ENCODE data around the gene TMEM178A.

Gene TMEM178A

GRCh38 chr2:39664888-39665591 lies 677 bp upstream of the TMEM178A start:
- FAIRE-seq (no peak), DNase-seq (ENCODE audit: insufficient read length) (no peak)
- TF ChIP-seq TAF1 (IDR thresholded peaks at IDR 0.05; ENCODE audit: borderline replicate concordance, low read depth, low read length) (no peak), POLR2A (IDR thresholded peaks at IDR 0.05; ENCODE audit: low read depth, low read length) (no peak), POLR2AphosphoS5 (IDR thresholded peaks at IDR 0.05; ENCODE audit: low read depth, low read length) (no peak)

- TF ChIP-seq POLR2AphosphoS5 (IDR thresholded peaks at IDR 0.05; ENCODE audit: low read depth, low read length) (no peak), TAF1 (IDR thresholded peaks at IDR 0.05; ENCODE audit: borderline replicate concordance, low read depth, low read length) (no peak), POLR2A (IDR thresholded peaks at IDR 0.05; ENCODE audit: low read depth, low read length) (no peak)
- no peak for DNase-seq (ENCODE audit: insufficient read length)
- FAIRE-seq = no peak
Observed at GRCh38 chr2:39666491-39667101, 879 bp downstream of the TMEM178A start.

GRCh38 chr2:39667104-39667885 lies 1.6 kb downstream of the TMEM178A start:
- FAIRE-seq (no peak), DNase-seq (ENCODE audit: insufficient read length) (no peak)
- no peak for TF ChIP-seq TAF1 (IDR thresholded peaks at IDR 0.05; ENCODE audit: borderline replicate concordance, low read depth, low read length)
- no peak for TF ChIP-seq POLR2AphosphoS5 (IDR thresholded peaks at IDR 0.05; ENCODE audit: low read depth, low read length)
- TF ChIP-seq POLR2A (IDR thresholded peaks at IDR 0.05; ENCODE audit: low read depth, low read length) = no peak

DNA sequence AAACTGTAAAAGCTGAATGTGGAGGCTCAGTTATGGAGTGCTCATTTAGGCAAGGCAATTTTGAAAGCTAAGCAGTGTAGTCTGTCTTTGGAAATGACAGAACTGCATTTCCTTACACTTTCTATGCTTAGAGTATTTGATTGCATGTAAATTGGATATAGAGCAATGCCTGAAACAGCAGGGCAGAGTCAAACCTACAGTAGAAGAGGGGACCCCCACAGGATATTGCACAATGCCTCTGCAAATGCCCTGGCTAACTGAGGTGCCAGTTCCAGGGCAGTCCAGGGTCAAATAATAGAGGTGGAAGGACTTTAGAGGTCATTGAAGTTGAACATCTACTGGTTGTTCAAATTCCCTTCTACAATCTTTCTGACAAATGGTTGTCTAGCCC lies 2.2 kb downstream of the TMEM178A start:
- FAIRE-seq = no peak
- no peak for TF ChIP-seq POLR2A (IDR thresholded peaks at IDR 0.05; ENCODE audit: low read depth, low read length)
- TF ChIP-seq POLR2AphosphoS5 (IDR thresholded peaks at IDR 0.05; ENCODE audit: low read depth, low read length) = no peak
- no peak for TF ChIP-seq TAF1 (IDR thresholded peaks at IDR 0.05; ENCODE audit: borderline replicate concordance, low read depth, low read length)

DNA sequence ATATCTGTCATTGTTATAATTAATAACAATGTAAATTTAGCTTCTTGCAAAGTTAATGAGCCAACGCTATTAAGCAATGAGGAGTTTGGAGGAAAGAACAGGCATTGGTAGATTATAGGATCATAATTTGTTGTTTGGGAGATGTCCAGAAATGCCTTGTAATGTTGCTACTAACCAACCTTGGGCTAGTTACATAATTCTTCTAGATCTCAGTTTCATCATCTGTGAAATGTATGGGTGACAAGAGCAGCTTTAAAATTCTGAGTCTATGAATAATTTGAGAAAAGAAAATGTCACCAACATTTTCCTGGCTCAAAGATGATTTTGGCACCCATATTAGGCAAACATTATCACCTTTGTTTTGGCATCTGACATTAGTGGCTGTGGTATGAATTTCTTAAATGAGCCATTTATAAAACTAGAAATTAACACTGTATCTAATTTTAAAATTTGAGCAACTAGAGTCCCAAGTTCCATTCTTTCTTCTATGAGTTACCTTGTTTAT lies 2.9 kb downstream of the TMEM178A start:
- FAIRE-seq (no peak), DNase-seq (ENCODE audit: insufficient read length) (no peak)
- no peak for TF ChIP-seq POLR2AphosphoS5 (IDR thresholded peaks at IDR 0.05; ENCODE audit: low read depth, low read length)
- TF ChIP-seq POLR2A (IDR thresholded peaks at IDR 0.05; ENCODE audit: low read depth, low read length) = no peak
- no peak for TF ChIP-seq TAF1 (IDR thresholded peaks at IDR 0.05; ENCODE audit: borderline replicate concordance, low read depth, low read length)

More for the DNA sequence above, 2.2 kb downstream of the TMEM178A start:
- DNase-seq (ENCODE audit: insufficient read length) = no peak

GRCh38 chr2:39671604-39672003 lies 5.9 kb downstream of the TMEM178A start:
- DNase-seq (ENCODE audit: insufficient read length) (no peak), FAIRE-seq (no peak)
- TF ChIP-seq TAF1 (IDR thresholded peaks at IDR 0.05; ENCODE audit: borderline replicate concordance, low read depth, low read length) (no peak), POLR2A (IDR thresholded peaks at IDR 0.05; ENCODE audit: low read depth, low read length) (no peak), POLR2AphosphoS5 (IDR thresholded peaks at IDR 0.05; ENCODE audit: low read depth, low read length) (no peak)

DNA sequence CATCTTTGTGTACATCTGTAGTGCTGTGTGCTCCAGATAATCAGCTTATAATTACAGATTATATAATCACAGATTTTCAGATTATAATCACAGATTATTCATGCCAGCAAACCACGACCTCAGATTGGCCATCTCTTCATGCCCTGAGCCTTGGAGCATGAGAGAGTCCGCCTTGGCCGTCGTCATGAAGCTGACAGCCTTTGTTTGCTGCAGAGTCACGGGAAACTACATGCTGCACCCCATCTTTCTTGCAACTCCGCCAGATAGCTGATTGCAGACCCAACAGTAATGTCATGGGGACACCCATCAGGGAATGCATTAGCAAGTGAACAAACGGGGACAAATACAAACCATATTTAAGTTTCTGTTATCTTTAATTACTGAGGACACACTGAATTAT lies 7.3 kb downstream of the TMEM178A start:
- no peak for FAIRE-seq
- TF ChIP-seq POLR2AphosphoS5 (IDR thresholded peaks at IDR 0.05; ENCODE audit: low read depth, low read length) = no peak
- no peak for DNase-seq (ENCODE audit: insufficient read length)

GRCh38 chr2:39676342-39676741 lies 10.6 kb downstream of the TMEM178A start:
- DNase-seq (ENCODE audit: insufficient read length) = no peak

DNA sequence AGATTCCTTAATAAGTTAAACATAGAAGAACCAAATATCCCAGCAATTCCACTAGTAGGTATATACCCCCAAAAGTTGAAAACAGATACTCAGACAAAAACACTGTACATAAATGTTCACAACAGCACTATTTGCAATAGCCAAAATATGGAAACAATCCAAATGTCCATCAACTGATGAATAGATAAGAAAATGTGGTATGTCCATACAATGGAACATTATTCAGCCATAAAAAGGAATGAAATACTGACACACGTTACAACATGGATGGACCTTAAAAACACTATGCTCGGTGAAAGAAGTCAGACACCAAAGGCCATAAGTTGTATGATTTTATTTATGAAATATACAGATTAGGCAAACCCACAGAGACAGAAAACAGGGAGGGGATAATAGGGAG lies 12.5 kb downstream of the TMEM178A start:
- no peak for TF ChIP-seq POLR2AphosphoS5 (IDR thresholded peaks at IDR 0.05; ENCODE audit: low read depth, low read length)
- no peak for TF ChIP-seq TAF1 (IDR thresholded peaks at IDR 0.05; ENCODE audit: borderline replicate concordance, low read depth, low read length)
- TF ChIP-seq POLR2A (IDR thresholded peaks at IDR 0.05; ENCODE audit: low read depth, low read length) = no peak
- FAIRE-seq = no peak
- DNase-seq (ENCODE audit: insufficient read length) = no peak

More at GRCh38 chr2:39676342-39676741, 10.6 kb downstream of the TMEM178A start:
- no peak for FAIRE-seq
- TF ChIP-seq POLR2AphosphoS5 (IDR thresholded peaks at IDR 0.05; ENCODE audit: low read depth, low read length) (no peak), POLR2A (IDR thresholded peaks at IDR 0.05; ENCODE audit: low read depth, low read length) (no peak), TAF1 (IDR thresholded peaks at IDR 0.05; ENCODE audit: borderline replicate concordance, low read depth, low read length) (no peak)

DNA sequence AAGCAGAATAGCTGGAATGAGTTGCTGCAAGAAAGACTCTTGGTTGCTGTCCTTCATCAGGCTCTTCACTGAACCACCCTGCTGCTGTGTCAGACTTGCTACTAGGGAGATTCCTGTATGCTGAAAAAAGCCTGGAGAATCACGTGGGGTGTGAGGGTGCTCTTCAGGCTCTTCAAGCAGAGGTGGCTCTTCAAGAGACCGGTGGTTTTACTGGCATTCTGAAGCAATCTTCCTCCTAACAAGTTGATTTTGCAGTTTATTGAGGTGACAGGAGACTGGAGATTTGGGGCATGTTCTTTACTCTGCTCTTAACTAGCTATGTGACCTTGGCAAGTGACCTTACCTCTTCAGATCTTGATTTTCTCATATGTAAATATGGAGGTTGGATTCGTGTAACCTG lies 14.1 kb downstream of the TMEM178A start:
- FAIRE-seq = no peak
- TF ChIP-seq POLR2AphosphoS5 (IDR thresholded peaks at IDR 0.05; ENCODE audit: low read depth, low read length) (no peak), POLR2A (IDR thresholded peaks at IDR 0.05; ENCODE audit: low read depth, low read length) (no peak), TAF1 (IDR thresholded peaks at IDR 0.05; ENCODE audit: borderline replicate concordance, low read depth, low read length) (no peak)
- no peak for DNase-seq (ENCODE audit: insufficient read length)

GRCh38 chr2:39682066-39682692 lies 16.5 kb downstream of the TMEM178A start:
- TF ChIP-seq TAF1 (IDR thresholded peaks at IDR 0.05; ENCODE audit: borderline replicate concordance, low read depth, low read length) (no peak), POLR2AphosphoS5 (IDR thresholded peaks at IDR 0.05; ENCODE audit: low read depth, low read length) (no peak), POLR2A (IDR thresholded peaks at IDR 0.05; ENCODE audit: low read depth, low read length) (no peak)
- DNase-seq (ENCODE audit: insufficient read length) = no peak

More at GRCh38 chr2:39682066-39682692, 16.5 kb downstream of the TMEM178A start:
- FAIRE-seq = no peak
